ENCODE results near the gene DNM2.

DNA sequence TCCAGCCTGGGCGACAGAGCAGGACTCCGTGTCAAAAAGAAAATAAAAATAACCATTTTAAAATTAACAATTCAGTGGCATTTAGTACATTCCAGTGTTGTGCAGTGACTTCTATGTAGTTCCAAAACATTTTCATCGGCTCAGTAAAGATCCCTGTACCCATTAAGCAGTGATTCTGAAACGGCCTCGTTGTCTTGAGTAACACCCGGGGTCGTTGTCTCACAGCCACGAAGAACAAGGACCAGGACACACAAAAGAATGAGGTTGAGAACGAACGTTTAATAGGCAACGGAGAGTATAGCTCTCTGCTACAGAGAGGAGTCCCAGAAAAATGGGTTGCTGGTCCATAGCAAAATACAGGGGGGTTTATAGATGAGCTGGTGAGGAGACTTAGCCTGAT, 120.5 kb downstream of the DNM2 start:
- TF ChIP-seq ARNT (IDR thresholded peaks at IDR 0.05) (no peak), ZNF384 (IDR thresholded peaks at IDR 0.05) (no peak), SUZ12 (IDR thresholded peaks at IDR 0.05) (no peak), FOXK2 (IDR thresholded peaks at IDR 0.05) (no peak), SP1 (IDR thresholded peaks at IDR 0.05) (no peak), BHLHE40 (IDR thresholded peaks at IDR 0.05; ENCODE audit: borderline replicate concordance) (no peak), HDGF (IDR thresholded peaks at IDR 0.05; ENCODE audit: borderline replicate concordance) (no peak), L3MBTL2 (conservative IDR thresholded peaks at IDR 0.05) (no peak), FOXA1 (IDR thresholded peaks at IDR 0.05) (no peak), LEF1 (IDR thresholded peaks at IDR 0.05; ENCODE audit: borderline replicate concordance) (no peak), ELF4 (IDR thresholded peaks at IDR 0.05) (no peak)

All from HEK293T (cell line).